Measurements from ENCODE around the gene MFAP3. TPM values are rescaled to one million over a fixed set of nuclear protein-coding genes. Genes with fewer than 3 reads are reported as not detected.
A peak's percentile ranks its signal among the peaks of the same experiment; 100 is the strongest.

MFAP3 gene
- total and polyA plus RNA-seq, 2 donors (not counting 3 experiments of a cell fraction or from before 2014, with no cell fraction given), result 19.5 to 35.3 TPM

DNA sequence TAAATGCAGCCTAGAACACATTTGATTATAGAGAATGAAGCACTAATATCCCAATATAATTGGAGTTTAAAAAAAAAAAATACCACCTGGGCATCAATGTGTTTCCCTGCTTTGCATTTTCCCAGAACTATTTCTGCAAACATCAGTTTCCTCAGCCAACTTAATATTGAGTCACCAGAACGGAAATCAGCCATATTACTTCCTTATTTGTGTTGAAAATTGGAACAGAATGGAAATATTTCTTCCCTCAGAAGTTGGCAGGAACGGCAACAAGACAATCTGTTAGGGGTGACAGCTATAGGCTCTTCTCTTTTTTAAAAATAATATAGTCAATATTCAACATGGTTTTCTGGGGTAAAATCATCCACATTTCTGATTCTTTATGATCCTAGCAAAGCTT, 4.0 kb downstream of the MFAP3 start:
- Histone ChIP-seq H3K4me1 (ENCODE audit: control insufficient read depth, extremely low read depth, insufficient read depth, low read length) (peaks cover 25% of the 10 kb centered on the region), H3K4me3 (replicated peaks in 1 of 3; ENCODE audit: insufficient read depth in 1 of 3, low read depth in 1 of 3, low read length in 3 of 3) (peak overlapping the region in 1 of 3 experiments; percentile 37), H3K27me3 (ENCODE audit: control insufficient read depth in 2 of 2, insufficient read depth in 2 of 2, low read length in 2 of 2) (no peaks in the 10 kb centered on the region), H3K4me2 (ENCODE audit: insufficient read depth, low read length) (peak overlapping the region; percentile 59), H3K9ac (replicated peaks; ENCODE audit: extremely low read depth, insufficient read depth, low read length) (peak overlapping the region; percentile 28), H3K36me3 (ENCODE audit: control insufficient read depth in 2 of 2, extremely low read depth in 1 of 2, insufficient read depth in 2 of 2, low read length in 2 of 2) (no peaks in the 10 kb centered on the region), H2AFZ (ENCODE audit: low read depth, low read length) (no peak overlapping the region), H3K9me3 (replicated peaks; ENCODE audit: control insufficient read depth, insufficient read depth, low read length) (no peaks in the 10 kb centered on the region), H4K20me1 (replicated peaks; ENCODE audit: control insufficient read depth, extremely low read depth, insufficient read depth, low read length) (peaks cover 7% of the 10 kb centered on the region), H3K9me1 (replicated peaks; ENCODE audit: control insufficient read depth, extremely low read depth, insufficient read depth, low read length) (no peaks in the 10 kb centered on the region), H3K79me2 (ENCODE audit: control insufficient read depth, insufficient read depth, low read length) (peaks cover 49% of the 10 kb centered on the region), H3K27ac (ENCODE audit: insufficient read depth, low read depth, low read length) (peak overlapping the region; percentile 24)
- TF ChIP-seq EZH2 (IDR thresholded peaks at IDR 0.05; ENCODE audit: borderline replicate concordance, low read depth, low read length, severe bottlenecking) (no peak), FOS (IDR thresholded peaks at IDR 0.05; ENCODE audit: borderline replicate concordance, insufficient read depth, low read length) (peak; percentile 60), JUN (IDR thresholded peaks at IDR 0.05; ENCODE audit: borderline replicate concordance, insufficient read depth, insufficient read length, low read depth) (peak; percentile 74)
- ChIA-PET POLR2A (no interaction called here), CTCF (interaction anchor here (0.6 to 1.4 kb wide), 6 partner anchors 13 to 362 kb away, joined by 3 to 5 read pairs (median 3); no protein-coding TSS in a partner anchor)
- DNase-seq (ENCODE audit: low read depth, low spot score) (peak; percentile 86), FAIRE-seq (peak; percentile 78)
- no TSS peak for BruUV-seq (replicated peaks)
- intact Hi-C loops (cut with micrococcal nuclease) (loop anchor here (1.0 to 10.0 kb wide), 2 partner anchors 404 to 712 kb away; partner anchors contain the start of gene LARP1), dilution Hi-C loops (cut with MboI; ENCODE audit: extremely low pct_ligation_motif_present, low sequenced_read_pairs) (no loop called here)

DNA sequence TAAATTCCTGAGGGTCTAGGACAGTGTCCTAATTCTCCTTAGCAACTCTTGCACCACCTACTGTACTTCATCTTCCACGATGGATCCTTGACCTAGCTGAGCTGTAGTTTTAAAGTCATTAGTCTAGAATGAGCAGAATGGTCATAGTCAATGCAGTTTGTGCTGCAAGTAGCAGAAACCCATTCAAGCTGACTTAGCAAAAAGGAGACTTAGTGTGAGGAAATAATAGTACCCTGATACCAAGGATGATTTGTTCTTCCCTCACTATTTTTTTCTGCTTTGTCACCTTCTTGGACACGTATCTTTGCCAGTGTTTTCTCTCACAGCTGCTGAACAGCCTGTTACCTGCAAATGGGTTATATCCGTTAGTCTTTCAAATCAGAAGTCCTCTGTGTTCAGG, 5.3 kb downstream of the MFAP3 start:
- CTCF ChIA-PET, result no interaction called here
- TF ChIP-seq GATA2 (IDR thresholded peaks at IDR 0.05; ENCODE audit: insufficient read depth, insufficient read length, low read depth, low read length) (no peak), JUN (IDR thresholded peaks at IDR 0.05; ENCODE audit: borderline replicate concordance, insufficient read depth, insufficient read length, low read depth) (no peak), POLR2A (IDR thresholded peaks at IDR 0.05; ENCODE audit: low read depth, low read length) (no peak), MYC (IDR thresholded peaks at IDR 0.05; ENCODE audit: low read depth, low read length) (no peak), FOS (IDR thresholded peaks at IDR 0.05; ENCODE audit: borderline replicate concordance, insufficient read depth, low read length) (no peak), POLR2AphosphoS5 (IDR thresholded peaks at IDR 0.05; ENCODE audit: insufficient read depth, low read depth, low read length) (no peak)
- TF ChIP-seq, protein P1, sequence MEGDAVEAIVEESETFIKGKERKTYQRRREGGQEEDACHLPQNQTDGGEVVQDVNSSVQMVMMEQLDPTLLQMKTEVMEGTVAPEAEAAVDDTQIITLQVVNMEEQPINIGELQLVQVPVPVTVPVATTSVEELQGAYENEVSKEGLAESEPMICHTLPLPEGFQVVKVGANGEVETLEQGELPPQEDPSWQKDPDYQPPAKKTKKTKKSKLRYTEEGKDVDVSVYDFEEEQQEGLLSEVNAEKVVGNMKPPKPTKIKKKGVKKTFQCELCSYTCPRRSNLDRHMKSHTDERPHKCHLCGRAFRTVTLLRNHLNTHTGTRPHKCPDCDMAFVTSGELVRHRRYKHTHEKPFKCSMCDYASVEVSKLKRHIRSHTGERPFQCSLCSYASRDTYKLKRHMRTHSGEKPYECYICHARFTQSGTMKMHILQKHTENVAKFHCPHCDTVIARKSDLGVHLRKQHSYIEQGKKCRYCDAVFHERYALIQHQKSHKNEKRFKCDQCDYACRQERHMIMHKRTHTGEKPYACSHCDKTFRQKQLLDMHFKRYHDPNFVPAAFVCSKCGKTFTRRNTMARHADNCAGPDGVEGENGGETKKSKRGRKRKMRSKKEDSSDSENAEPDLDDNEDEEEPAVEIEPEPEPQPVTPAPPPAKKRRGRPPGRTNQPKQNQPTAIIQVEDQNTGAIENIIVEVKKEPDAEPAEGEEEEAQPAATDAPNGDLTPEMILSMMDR (IDR thresholded peaks at IDR 0.05; ENCODE audit: extremely low read depth in 1 of 2, insufficient read depth in 1 of 2, low read depth in 1 of 2, low read length in 2 of 2), result no peak
- Histone ChIP-seq H3K4me1 (ENCODE audit: control insufficient read depth, extremely low read depth, insufficient read depth, low read length) (peaks cover 22% of the 10 kb centered on the region), H3K79me2 (ENCODE audit: control insufficient read depth, insufficient read depth, low read length) (peaks cover 48% of the 10 kb centered on the region), H4K20me1 (replicated peaks; ENCODE audit: control insufficient read depth, extremely low read depth, insufficient read depth, low read length) (peaks cover 8% of the 10 kb centered on the region), H3K4me3 (replicated peaks in 1 of 3; ENCODE audit: insufficient read depth in 1 of 3, low read depth in 1 of 3, low read length in 3 of 3) (no peak overlapping the region), H3K9me1 (replicated peaks; ENCODE audit: control insufficient read depth, extremely low read depth, insufficient read depth, low read length) (no peaks in the 10 kb centered on the region), H3K4me2 (ENCODE audit: insufficient read depth, low read length) (no peak overlapping the region), H3K27ac (ENCODE audit: insufficient read depth, low read depth, low read length) (no peak overlapping the region), H3K36me3 (ENCODE audit: control insufficient read depth in 2 of 2, extremely low read depth in 1 of 2, insufficient read depth in 2 of 2, low read length in 2 of 2) (no peaks in the 10 kb centered on the region), H2AFZ (ENCODE audit: low read depth, low read length) (no peak overlapping the region), H3K27me3 (ENCODE audit: control insufficient read depth in 2 of 2, insufficient read depth in 2 of 2, low read length in 2 of 2) (no peaks in the 10 kb centered on the region), H3K9me3 (replicated peaks; ENCODE audit: control insufficient read depth, insufficient read depth, low read length) (no peaks in the 10 kb centered on the region), H3K9ac (replicated peaks; ENCODE audit: extremely low read depth, insufficient read depth, low read length) (no peak overlapping the region)
- no peak for FAIRE-seq
- BruUV-seq (replicated peaks), result no TSS peak
- dilution Hi-C loops (cut with MboI; ENCODE audit: extremely low pct_ligation_motif_present, low sequenced_read_pairs) (no loop called here), intact Hi-C loops (cut with micrococcal nuclease) (loop anchor here (10.0 kb wide), 1 partner anchor 711 kb away; the partner anchor contains the start of gene LARP1)
- POLR2A ChIA-PET, result no interaction called here
- DNase-seq (ENCODE audit: low read depth, low spot score), result no peak
